Renal cortical epithelial cell (primary cell): ENCODE measurements around the gene RPLP1. TPM values are rescaled to one million over a fixed set of nuclear protein-coding genes. Genes with fewer than 3 reads are reported as not detected.
A peak's percentile ranks its signal among the peaks of the same experiment; 100 is the strongest.
"Not testable (repeated sequence)": the region's sequence is repeated elsewhere in the genome, so short reads cannot be mapped to it uniquely, and the experiment has no call there.

Source experiments
- DNase-seq: peaks from one replicate; pipeline ENCODE4 v3.0.0-alpha.2; 2011; ENCODE audit warnings: low read depth
- total RNA-seq: library from RNA; depleted of rRNA; stranded (reverse); fragments of >200 nt; gene quantifications from 2 replicates; pipeline ENCODE4 v1.2.3, GENCODE V29; 2014

The RPLP1 gene
- total RNA-seq, 1 donor from 2014 or later, result 25.3 TPM

- no peak for DNase-seq
Observed at GRCh38 chr15:69439623-69440022, 13.0 kb upstream of the RPLP1 start.

GRCh38 chr15:69443032-69443611 is 9.5 kb upstream of the RPLP1 start:
- peak; percentile 7 for DNase-seq

GRCh38 chr15:69444686-69445085 is 7.9 kb upstream of the RPLP1 start:
- no peak for DNase-seq

DNA sequence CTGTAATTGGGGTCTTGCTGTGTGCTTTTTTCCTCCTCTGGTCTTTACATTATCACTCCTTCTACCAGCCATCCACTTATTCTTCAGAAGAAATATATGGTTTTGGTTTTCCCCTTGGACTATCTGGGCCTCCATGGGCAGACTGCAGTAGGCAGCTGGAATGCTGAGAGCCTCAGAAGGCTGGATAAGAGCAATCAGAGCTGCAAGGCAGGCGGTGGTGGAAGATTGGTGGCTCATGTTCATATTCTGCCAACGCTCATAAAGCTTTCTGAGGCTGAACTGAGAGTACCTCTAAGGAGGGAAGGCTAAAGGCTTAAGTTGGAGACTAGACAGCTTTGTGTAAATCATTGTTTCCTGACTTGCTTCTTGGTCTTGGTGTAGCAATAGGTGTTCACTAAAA is 5.7 kb upstream of the RPLP1 start:
- DNase-seq, result no peak

- not testable (repeated sequence) for DNase-seq
Observed at GRCh38 chr15:69450221-69450620, 2.4 kb upstream of the RPLP1 start.

DNA sequence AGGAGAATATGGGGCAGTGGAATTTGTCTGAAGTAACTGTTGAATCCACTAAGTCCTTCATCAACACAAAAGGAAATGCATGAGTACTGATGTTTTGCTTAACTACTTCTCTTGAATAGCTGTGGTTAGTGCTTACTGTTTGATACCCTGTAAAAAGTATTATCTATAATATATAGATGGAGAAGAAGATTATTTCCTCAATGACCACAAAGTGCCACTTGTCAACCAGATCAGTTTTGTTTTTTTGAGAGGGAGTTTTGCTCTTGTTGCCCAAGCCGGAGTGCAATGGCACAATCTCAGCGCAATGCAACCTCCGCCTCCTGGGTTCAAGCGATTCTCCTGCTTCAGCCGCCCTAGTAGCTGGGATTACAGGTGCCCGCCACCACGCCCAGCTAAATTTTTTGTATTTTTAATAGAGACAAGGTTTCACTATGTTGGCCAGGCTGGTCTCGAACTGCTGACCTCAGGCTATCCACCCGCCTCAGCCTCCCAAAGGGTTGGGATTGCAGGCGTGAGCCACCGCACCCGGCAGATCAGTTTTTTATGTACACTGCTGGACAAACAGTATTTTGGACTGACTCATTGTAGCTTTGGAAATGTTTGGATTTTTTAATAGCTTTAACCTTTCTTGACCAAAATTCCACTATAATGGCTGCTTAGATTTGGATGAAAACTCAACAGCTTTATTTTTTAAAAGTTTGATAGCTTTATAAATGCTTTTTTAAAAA is 1.5 kb upstream of the RPLP1 start:
- peak; percentile 9 for DNase-seq

DNA sequence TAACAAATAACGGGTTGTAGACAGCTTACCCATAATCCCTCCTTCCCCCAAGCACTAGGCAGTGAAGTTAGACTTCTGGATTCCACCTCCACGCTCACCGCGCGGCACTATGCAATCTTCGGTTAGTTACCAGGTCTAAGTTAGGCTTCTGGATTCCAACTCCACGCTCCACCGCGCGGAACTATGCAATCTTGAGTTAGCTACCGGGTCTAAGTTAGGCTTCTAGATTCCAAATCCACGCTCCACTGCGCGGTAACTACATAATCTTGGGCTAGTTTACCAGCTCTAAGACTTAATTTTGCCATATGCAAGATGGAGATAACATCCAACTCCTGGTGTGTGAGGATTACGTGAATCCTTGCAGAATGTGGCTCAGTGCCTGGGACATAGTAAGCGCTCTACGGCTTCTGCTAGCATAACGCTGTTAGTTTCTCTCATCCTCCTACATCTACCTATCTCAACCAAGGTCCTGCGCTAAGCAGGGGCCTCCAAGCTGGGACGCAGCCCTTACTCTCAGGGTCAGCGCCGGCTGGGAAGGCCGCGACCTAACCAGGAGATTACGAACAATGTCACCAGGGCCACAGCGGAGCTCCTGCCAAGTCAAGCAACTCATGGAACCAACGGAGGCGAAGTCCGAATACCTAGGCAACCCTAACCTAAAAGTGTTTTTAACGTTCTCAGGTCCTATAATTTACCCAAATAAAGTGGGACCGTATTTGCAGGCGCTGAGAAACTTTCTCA is 497 bp upstream of the RPLP1 start:
- peak; percentile 47 for DNase-seq

DNA sequence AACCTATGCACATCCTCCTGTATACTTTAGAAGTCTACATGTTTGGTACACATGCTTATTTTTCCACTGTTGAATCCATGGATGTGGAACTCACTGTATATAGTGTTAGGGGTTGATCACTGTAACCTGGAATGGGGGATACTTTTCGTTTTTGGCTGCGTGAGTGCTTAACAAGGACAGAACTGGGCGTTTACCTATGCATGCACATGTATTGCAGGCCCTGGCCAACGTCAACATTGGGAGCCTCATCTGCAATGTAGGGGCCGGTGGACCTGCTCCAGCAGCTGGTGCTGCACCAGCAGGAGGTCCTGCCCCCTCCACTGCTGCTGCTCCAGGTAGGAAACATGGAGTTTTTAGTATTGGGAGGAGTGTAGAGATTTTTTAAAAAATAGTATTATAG is 2.3 kb downstream of the RPLP1 start:
- no peak for DNase-seq

DNA sequence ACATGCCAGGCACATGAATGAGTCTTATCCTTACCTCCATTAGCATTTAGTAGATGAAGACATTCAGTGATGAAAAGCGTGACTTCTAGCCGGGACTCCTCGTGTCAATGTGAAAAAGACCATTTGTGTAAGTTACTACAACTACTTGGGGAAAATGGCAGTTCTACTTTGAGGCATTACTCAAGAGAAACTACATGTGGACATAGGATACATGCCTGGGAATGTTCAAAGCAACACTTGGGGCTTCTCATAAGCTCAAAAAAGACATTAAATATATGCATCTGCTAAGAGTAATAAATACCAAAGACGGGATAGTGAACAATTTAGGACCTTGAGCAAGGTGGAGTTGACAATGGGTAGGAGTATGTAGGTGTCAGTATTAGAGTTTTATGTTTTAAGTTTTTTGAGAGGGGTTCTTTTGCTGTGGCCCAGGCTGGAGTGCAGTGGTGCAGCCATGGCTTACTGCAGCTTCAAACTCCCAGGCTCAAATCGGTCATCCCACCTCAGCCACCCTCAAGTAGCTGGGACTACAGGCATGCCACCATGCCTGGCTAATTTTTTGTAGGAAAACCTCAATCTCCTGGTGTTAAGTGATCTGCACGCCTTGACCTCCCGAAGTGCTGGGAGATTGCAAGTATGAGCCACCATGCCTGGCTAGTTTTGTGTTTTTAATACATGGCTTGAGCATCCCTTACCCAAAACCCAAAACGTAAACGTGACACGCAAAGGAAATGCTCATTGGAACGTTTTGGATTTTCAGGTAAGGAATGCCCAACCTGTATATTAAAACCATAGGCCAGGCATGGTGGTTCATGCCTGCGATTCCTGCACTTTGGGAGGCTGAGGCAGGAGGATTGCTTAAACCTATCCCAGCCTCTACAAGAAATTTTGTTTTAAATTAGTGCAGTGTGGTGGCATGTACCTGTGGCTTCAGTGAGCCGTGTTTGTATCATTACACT is 3.9 kb downstream of the RPLP1 start:
- DNase-seq, result no peak

GRCh38 chr15:69457304-69458280 is 5.0 kb downstream of the RPLP1 start:
- no peak for DNase-seq

GRCh38 chr15:69459066-69459465 is 6.4 kb downstream of the RPLP1 start:
- DNase-seq, result no peak

- DNase-seq, result no peak
Observed at GRCh38 chr15:69460481-69460880, 7.9 kb downstream of the RPLP1 start.

DNA sequence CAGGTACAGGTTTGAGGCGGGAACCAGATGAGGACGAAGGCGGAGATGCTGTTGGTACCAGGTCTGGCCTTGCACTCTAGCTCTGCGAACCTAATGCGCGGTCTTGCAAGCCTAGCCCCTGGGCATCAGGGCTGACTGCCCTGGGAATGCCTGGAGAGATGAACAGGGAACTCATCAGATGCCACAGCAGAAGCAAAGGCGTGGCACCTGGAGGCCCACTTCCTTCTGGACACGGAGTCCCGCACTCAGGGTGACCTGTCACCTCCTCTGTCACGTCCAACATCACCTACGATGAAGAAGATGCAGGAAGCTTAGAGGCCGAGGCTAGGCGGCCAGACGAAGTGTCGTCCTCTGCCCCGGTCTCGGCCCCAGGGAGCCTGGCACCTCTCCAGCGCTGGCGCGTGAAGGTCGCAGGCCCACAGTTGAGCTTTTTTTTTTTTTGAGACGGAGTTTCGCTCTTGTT is 9.4 kb downstream of the RPLP1 start:
- DNase-seq, result no peak

DNA sequence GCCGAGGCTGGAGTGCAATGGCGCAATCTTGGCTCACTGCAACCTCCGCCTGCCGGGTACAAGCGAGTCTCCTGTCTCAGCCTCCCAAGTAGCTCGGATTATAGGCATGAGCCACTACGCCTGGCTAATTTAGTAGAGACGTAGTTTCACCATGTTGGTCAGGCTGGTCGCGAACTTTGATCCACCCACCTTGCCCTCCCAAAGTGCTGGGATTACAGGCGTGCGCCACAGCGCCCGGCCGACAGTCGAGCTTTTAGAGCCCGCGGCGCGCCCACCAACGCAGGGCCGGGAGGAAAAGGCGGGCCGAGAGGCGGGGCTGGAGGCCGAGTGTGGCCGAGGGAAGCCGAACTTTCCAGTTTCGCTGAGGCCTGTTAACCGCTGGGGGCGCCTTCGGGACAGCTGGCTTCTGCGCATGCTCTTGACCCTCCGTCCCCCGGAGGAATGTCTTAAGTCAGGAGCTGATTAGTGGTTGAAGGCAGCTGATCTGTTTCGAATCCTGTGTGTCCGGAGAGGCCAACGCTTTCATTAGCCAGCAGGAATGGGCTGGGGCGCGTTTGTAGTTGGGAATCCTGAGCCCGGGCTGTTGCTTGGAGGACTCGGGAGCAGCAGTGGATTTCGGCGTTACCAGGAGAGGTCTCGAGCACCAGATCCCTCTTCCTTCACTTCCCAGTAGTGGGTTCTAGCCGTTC is 10.0 kb downstream of the RPLP1 start:
- DNase-seq, result peak; percentile 98

- DNase-seq, result no peak
Observed at GRCh38 chr15:69463182-69463756, 10.7 kb downstream of the RPLP1 start.

DNA sequence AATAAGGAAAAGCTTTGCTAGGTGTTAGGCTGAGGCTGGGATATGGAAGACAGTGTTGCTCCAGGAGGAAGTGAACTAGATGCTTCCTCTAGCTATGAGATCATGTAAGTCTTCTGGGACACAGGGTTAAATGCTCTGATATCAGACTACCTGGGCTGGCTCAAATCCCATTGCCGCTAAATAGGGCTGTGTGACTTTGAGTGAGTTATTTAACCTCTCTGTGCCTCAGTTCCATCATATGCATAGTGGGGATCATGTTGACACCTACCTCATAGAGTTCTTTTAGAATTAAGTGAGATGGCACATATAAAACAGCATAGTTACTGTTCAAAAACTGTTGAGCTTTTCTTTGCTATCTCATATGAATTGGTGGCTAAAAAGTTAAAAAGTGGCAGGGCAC is 12.6 kb downstream of the RPLP1 start:
- no peak for DNase-seq

GRCh38 chr15:69466733-69467132 is 14.1 kb downstream of the RPLP1 start:
- DNase-seq, result no peak

GRCh38 chr15:69467636-69468035 is 15.0 kb downstream of the RPLP1 start:
- no peak for DNase-seq
